ENCODE data around the gene GRIP2. TPM values are rescaled to one million over a fixed set of nuclear protein-coding genes. Genes with fewer than 3 reads are reported as not detected.

Gene GRIP2
- total RNA-seq, 1 donor from 2014 or later, result 3.3 TPM

DNA sequence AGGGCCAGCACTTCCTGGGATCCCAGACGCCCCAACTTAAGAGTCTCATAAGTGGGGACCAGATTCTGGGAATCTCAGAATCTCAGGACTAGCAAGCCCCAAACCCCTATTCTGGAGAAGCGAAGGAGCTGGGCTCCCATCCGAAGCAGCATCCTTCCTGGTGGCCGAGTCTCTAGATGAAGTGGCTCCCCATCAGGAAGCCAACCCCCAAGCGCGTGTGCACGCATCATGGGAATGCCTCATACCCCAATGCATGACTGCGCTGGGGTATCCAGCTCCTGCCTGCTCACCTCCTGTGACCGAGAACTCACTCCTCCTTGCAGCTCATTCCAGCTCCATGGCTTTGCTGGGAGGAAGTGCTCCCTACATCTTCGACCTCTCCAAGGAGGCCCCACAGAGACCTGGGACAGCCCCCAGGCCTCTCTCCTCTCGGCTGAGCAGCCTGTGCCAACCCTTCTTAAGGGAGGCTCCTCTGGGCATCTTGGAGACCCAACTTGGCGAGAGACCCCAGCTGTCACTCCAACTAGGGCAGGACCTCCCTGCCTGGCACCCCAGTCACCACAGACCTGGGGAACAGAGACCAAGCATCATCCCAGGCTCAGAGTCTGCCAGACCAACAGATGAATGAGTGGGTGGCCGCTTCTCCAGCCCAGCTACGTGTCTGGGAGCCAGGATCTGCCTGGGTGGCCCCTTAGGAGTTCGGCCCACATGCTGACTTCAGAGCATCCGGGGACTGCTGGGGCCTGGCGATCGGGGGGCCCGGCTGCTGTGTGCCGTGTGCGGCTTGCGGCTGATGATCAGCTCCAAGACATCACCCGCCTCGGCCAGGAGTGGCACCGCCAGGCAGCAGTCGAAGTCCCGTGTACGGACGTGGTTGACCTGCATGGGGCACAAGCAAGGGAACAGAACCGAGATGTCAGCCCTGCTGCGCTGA is 46.9 kb downstream of the GRIP2 start:
- Histone ChIP-seq H3K4me2 (ENCODE audit: low read length) (no peak overlapping the region), H3K36me3 (ENCODE audit: insufficient read depth, low read length) (peaks cover 2% of the 10 kb centered on the region), H3K4me1 (ENCODE audit: insufficient read depth, low read length) (no peaks in the 10 kb centered on the region), H3K27ac (ENCODE audit: low read depth, low read length) (no peak overlapping the region), H4K20me1 (ENCODE audit: insufficient read depth, low read length) (no peaks in the 10 kb centered on the region), H3K9me3 (ENCODE audit: insufficient read depth, low read depth, low read length) (no peaks in the 10 kb centered on the region), H3K79me2 (ENCODE audit: insufficient read depth, low read length) (no peaks in the 10 kb centered on the region), H2AFZ (ENCODE audit: low read depth, low read length) (no peak overlapping the region), H3K9ac (ENCODE audit: low read length) (no peak overlapping the region), H3K27me3 (ENCODE audit: insufficient read depth, low read length) (peaks cover 2% of the 10 kb centered on the region), H3K4me3 (ENCODE audit: insufficient read depth, low read depth, low read length) (no peak overlapping the region)
- H3K36me3 Mint-ChIP-seq (ENCODE audit: low read depth, unreplicated experiment), result peaks cover 2% of the 10 kb centered on the region
- no peak for FAIRE-seq
- H3K4me1 Mint-ChIP-seq (ENCODE audit: low read depth, unreplicated experiment), result peaks cover 5% of the 10 kb centered on the region
- no peak for DNase-seq (ENCODE audit: low read depth)
- H3K27me3 Mint-ChIP-seq (ENCODE audit: low read depth, unreplicated experiment), result peaks cover 17% of the 10 kb centered on the region
- H3K27ac Mint-ChIP-seq (ENCODE audit: unreplicated experiment), result no peak overlapping the region
- TF ChIP-seq, protein P1, sequence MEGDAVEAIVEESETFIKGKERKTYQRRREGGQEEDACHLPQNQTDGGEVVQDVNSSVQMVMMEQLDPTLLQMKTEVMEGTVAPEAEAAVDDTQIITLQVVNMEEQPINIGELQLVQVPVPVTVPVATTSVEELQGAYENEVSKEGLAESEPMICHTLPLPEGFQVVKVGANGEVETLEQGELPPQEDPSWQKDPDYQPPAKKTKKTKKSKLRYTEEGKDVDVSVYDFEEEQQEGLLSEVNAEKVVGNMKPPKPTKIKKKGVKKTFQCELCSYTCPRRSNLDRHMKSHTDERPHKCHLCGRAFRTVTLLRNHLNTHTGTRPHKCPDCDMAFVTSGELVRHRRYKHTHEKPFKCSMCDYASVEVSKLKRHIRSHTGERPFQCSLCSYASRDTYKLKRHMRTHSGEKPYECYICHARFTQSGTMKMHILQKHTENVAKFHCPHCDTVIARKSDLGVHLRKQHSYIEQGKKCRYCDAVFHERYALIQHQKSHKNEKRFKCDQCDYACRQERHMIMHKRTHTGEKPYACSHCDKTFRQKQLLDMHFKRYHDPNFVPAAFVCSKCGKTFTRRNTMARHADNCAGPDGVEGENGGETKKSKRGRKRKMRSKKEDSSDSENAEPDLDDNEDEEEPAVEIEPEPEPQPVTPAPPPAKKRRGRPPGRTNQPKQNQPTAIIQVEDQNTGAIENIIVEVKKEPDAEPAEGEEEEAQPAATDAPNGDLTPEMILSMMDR (IDR thresholded peaks at IDR 0.05; ENCODE audit: insufficient read depth, low read depth, low read length), result no peak
- TF ChIP-seq EZH2 (IDR thresholded peaks at IDR 0.05; ENCODE audit: insufficient read depth, low read length), result no peak
- no peaks in the 10 kb centered on the region for H3K9me3 Mint-ChIP-seq (ENCODE audit: unreplicated experiment)
- H3K4me3 Mint-ChIP-seq (ENCODE audit: unreplicated experiment), result no peak overlapping the region

DNA sequence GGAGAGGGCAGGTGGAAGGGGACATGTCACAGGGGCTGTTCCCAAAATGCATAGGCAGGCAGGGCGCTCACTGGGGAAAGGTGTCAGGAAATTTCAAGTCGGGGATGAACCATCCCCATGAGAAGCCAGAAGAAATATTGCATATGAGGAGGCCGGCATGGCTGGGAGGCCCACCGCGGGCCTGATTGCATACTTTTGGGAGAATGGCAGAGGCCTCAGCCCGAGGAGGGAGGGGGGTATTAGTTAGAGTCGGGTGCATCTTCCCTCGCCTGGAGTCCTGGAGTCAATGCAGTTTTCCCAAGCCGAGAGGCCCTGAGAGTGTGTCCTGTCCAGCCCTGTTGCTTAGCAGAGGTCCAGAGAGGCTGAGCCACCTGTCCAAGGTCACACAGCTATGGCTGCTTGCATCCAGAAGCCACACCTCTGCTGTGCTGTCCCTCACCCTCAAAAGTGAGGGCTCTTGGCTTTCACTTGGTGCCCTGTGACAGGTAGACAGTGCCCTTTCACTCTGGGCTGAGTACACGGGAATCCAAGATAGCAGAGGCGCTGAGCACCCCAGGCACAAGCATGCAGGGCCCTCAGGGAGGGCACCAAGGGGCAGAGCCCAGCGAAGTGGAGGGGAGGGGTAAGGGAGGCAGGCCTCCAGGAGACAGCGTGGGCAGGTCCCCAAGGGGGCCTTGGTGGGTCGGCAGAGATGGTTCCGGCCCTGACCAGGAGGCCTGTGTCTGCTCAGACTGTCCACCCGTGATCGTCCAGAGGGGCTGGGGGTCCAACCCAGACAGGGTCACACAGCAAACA is 48.5 kb downstream of the GRIP2 start:
- no peaks in the 10 kb centered on the region for H3K9me3 ChIP-seq (ENCODE audit: insufficient read depth, low read depth, low read length)
- no peak overlapping the region for H2AFZ ChIP-seq (ENCODE audit: low read depth, low read length)
- DNase-seq (ENCODE audit: low read depth) (no peak), FAIRE-seq (no peak)
- H3K4me1 ChIP-seq (ENCODE audit: insufficient read depth, low read length), result no peaks in the 10 kb centered on the region
- no peaks in the 10 kb centered on the region for H3K79me2 ChIP-seq (ENCODE audit: insufficient read depth, low read length)
- no peak overlapping the region for H3K27ac Mint-ChIP-seq (ENCODE audit: unreplicated experiment)
- no peak overlapping the region for H3K4me3 Mint-ChIP-seq (ENCODE audit: unreplicated experiment)
- H3K27ac ChIP-seq (ENCODE audit: low read depth, low read length), result no peak overlapping the region
- H3K4me3 ChIP-seq (ENCODE audit: insufficient read depth, low read depth, low read length), result no peak overlapping the region
- no peaks in the 10 kb centered on the region for H4K20me1 ChIP-seq (ENCODE audit: insufficient read depth, low read length)
- no peak overlapping the region for H3K4me2 ChIP-seq (ENCODE audit: low read length)
- peaks cover 3% of the 10 kb centered on the region for H3K36me3 ChIP-seq (ENCODE audit: insufficient read depth, low read length)
- H3K9me3 Mint-ChIP-seq (ENCODE audit: unreplicated experiment), result no peaks in the 10 kb centered on the region
- peaks cover 2% of the 10 kb centered on the region for H3K27me3 ChIP-seq (ENCODE audit: insufficient read depth, low read length)
- peaks cover 6% of the 10 kb centered on the region for H3K4me1 Mint-ChIP-seq (ENCODE audit: low read depth, unreplicated experiment)
- H3K36me3 Mint-ChIP-seq (ENCODE audit: low read depth, unreplicated experiment), result peaks cover 6% of the 10 kb centered on the region
- TF ChIP-seq EZH2 (IDR thresholded peaks at IDR 0.05; ENCODE audit: insufficient read depth, low read length), result no peak
- TF ChIP-seq, protein P1 (IDR thresholded peaks at IDR 0.05; ENCODE audit: insufficient read depth, low read depth, low read length), result no peak
- peaks cover 8% of the 10 kb centered on the region for H3K27me3 Mint-ChIP-seq (ENCODE audit: low read depth, unreplicated experiment)
- no peak overlapping the region for H3K9ac ChIP-seq (ENCODE audit: low read length)

Measured in astrocyte (in vitro differentiated cells and primary cell).